Neural cell (in vitro differentiated cells): ENCODE data around the gene FDXACB1. TPM values are rescaled to one million over a fixed set of nuclear protein-coding genes. Genes with fewer than 3 reads are reported as not detected.

ENCODE experiments used
- H2AFZ ChIP-seq: fragments of 200-600, 300-800 bp; sonication (generic), shearing (Covaris generic); 2 replicates; pipeline ENCODE4 v1.6.0; 2014; ENCODE audit warnings: low read depth, mild to moderate bottlenecking, antibody characterized with exemption, low read length, moderate library complexity
- H3F3A ChIP-seq: fragments of 200-600 bp; shearing (Covaris generic); 2 replicates; pipeline ENCODE4 v1.6.1; 2016; ENCODE audit warnings: mild to moderate bottlenecking, moderate library complexity, mixed read lengths, antibody characterized with exemption, low read length; ENCODE audit not compliant: insufficient read depth, poor library complexity, severe bottlenecking
- H3K27ac ChIP-seq: fragments of 200-600, 300-800 bp; sonication (generic), shearing (Covaris generic); 2 replicates; pipeline ENCODE4 v1.5.1; 2014; ENCODE audit warnings: mild to moderate bottlenecking, low read length, moderate library complexity
- H3K27me3 ChIP-seq: fragments of 300-800, 200-600 bp; sonication (generic), shearing (Covaris generic); 2 replicates; pipeline ENCODE4 v1.6.0; 2014; ENCODE audit warnings: mild to moderate bottlenecking, low read depth, low read length, moderate library complexity; ENCODE audit not compliant: insufficient read depth
- H3K36me3 ChIP-seq: fragments of 300-800, 200-600 bp; sonication (generic), shearing (Covaris generic); 2 replicates; pipeline ENCODE4 v1.5.1; 2014; ENCODE audit warnings: mild to moderate bottlenecking, antibody characterized with exemption, low read length, moderate library complexity; ENCODE audit not compliant: insufficient read depth
- H3K4me2 ChIP-seq: fragments of 300-800, 200-600 bp; sonication (generic), shearing (Covaris generic); 2 replicates; pipeline ENCODE4 v1.6.0; 2014; ENCODE audit warnings: mild to moderate bottlenecking, low read length
- H3K4me3 ChIP-seq: fragments of 300-800, 200-600 bp; sonication (generic), shearing (Covaris generic); 2 replicates; pipeline ENCODE4 v1.5.1; 2014; ENCODE audit warnings: mild to moderate bottlenecking, low read length, moderate library complexity
- H3K79me2 ChIP-seq: fragments of 200-600 bp; shearing (Covaris generic); replicated peaks from 2 replicates; pipeline ENCODE4 v1.6.0; 2014; ENCODE audit warnings: mild to moderate bottlenecking, low read length, moderate library complexity; ENCODE audit not compliant: insufficient read depth
- H3K9ac ChIP-seq: fragments of 300-800, 200-600 bp; sonication (generic), shearing (Covaris generic); 2 replicates; pipeline ENCODE4 v1.6.1; 2016; ENCODE audit warnings: mild to moderate bottlenecking, low read length, mixed read lengths
- H3K9me2 ChIP-seq: fragments of 200-600 bp; shearing (Covaris generic); 2 replicates; pipeline ENCODE4 v1.6.1; 2016; ENCODE audit warnings: mild to moderate bottlenecking, low read length, mixed read lengths; ENCODE audit not compliant: insufficient read depth
- H3K9me3 ChIP-seq: fragments of 200-600, 300-800 bp; sonication (generic), shearing (Covaris generic); 2 replicates; pipeline ENCODE4 v1.6.1; 2016; ENCODE audit warnings: mild to moderate bottlenecking, mixed run types, low read length, moderate library complexity, mixed read lengths
- H4K20me1 ChIP-seq: fragments of 200-600 bp; shearing (Covaris generic); 2 replicates; pipeline ENCODE4 v1.6.1; 2016; ENCODE audit warnings: mild to moderate bottlenecking, mixed run types; ENCODE audit not compliant: insufficient read depth
- CTCF ChIP-seq: fragments of 450-650 bp; IDR thresholded peaks from 2 replicates; pipeline ENCODE4 v1.5.1; 2014; ENCODE audit warnings: antibody characterized with exemption, mild to moderate bottlenecking, moderate library complexity; ENCODE audit not compliant: poor library complexity, severe bottlenecking
- EP300 ChIP-seq: fragments of 450-650 bp; conservative IDR thresholded peaks from 2 replicates; pipeline ENCODE4 v1.6.1; 2014; ENCODE audit warnings: antibody characterized with exemption, mild to moderate bottlenecking, moderate library complexity; ENCODE audit not compliant: poor library complexity, severe bottlenecking
- EZH2 ChIP-seq: fragments of 200-600, 300-800 bp; shearing (Covaris generic), sonication (generic); IDR thresholded peaks from 2 replicates; pipeline ENCODE4 v1.6.1; 2014; ENCODE audit warnings: antibody characterized with exemption, low read length, borderline replicate concordance, mild to moderate bottlenecking; ENCODE audit not compliant: insufficient read depth, poor library complexity, severe bottlenecking
- MXI1 ChIP-seq: fragments of 450-650 bp; conservative IDR thresholded peaks from 2 replicates; pipeline ENCODE4 v1.6.1; 2014; ENCODE audit warnings: antibody characterized with exemption, mild to moderate bottlenecking; ENCODE audit not compliant: poor library complexity, severe bottlenecking
- POLR2AphosphoS5 ChIP-seq: IDR thresholded peaks from 2 replicates; pipeline ENCODE4 v1.6.1; 2012
- RAD21 ChIP-seq: fragments of 450-650 bp; conservative IDR thresholded peaks from 2 replicates; pipeline ENCODE4 v1.6.1; 2014; ENCODE audit warnings: antibody characterized with exemption, mild to moderate bottlenecking, moderate library complexity
- REST ChIP-seq: IDR thresholded peaks from 2 replicates; pipeline ENCODE4 v1.6.1; 2012; ENCODE audit warnings: borderline replicate concordance
- SMC3 ChIP-seq: fragments of 450-650 bp; conservative IDR thresholded peaks from 2 replicates; pipeline ENCODE4 v1.6.1; 2014; ENCODE audit warnings: antibody characterized with exemption, mild to moderate bottlenecking, moderate library complexity; ENCODE audit not compliant: poor library complexity
- TAF1 ChIP-seq: IDR thresholded peaks from 2 replicates; pipeline ENCODE4 v1.6.1; 2012; ENCODE audit warnings: low read depth
- polyA plus RNA-seq: library from polyadenylated mRNA; depleted of rRNA; stranded (reverse); fragments of >200 nt; gene quantifications from 2 replicates; pipeline ENCODE4 v1.2.3, GENCODE V29; 2014

The FDXACB1 gene
- polyA plus RNA-seq, 1 donor from 2014 or later, result 3.1 TPM

GRCh38 chr11:111913031-111913861 lies 34.3 kb upstream of the FDXACB1 start:
- Histone ChIP-seq H3K4me3 (no peak overlapping the region), H3K9me3 (no peaks in the 10 kb centered on the region), H3K4me2 (no peak overlapping the region), H2AFZ (no peak overlapping the region), H3K27ac (no peak overlapping the region), H3K79me2 (no peaks in the 10 kb centered on the region), H4K20me1 (no peaks in the 10 kb centered on the region), H3F3A (no peaks in the 10 kb centered on the region), H3K36me3 (no peaks in the 10 kb centered on the region), H3K27me3 (no peaks in the 10 kb centered on the region), H3K9ac (no peak overlapping the region), H3K9me2 (no peaks in the 10 kb centered on the region)
- TF ChIP-seq EZH2 (no peak), SMC3 (no peak), CTCF (no peak), POLR2AphosphoS5 (no peak), RAD21 (no peak), MXI1 (no peak), EP300 (no peak), REST (no peak), TAF1 (no peak)

- Histone ChIP-seq H3K4me2 (no peak within 1 kb of the TSS), H3K27me3 (no peaks in the 10 kb centered on the region), H3F3A (no peaks in the 10 kb centered on the region), H3K79me2 (no peaks in the 10 kb centered on the region), H3K27ac (no peak within 1 kb of the TSS), H2AFZ (no peak within 1 kb of the TSS), H3K9me3 (no peaks in the 10 kb centered on the region), H3K9ac (no peak within 1 kb of the TSS), H3K36me3 (no peaks in the 10 kb centered on the region), H3K4me3 (no peak within 1 kb of the TSS), H3K9me2 (no peaks in the 10 kb centered on the region), H4K20me1 (no peaks in the 10 kb centered on the region)
- no peak for TF ChIP-seq TAF1
- no peak for TF ChIP-seq POLR2AphosphoS5
These were observed 33.6 kb upstream of the FDXACB1 start, which contains the start of gene HSPB2 for GRCh38 chr11:111912535-111912934. Gene HSPB2 (plus strand): TSS chr11:111912734. CDS start chr11:111912830, 96 bp downstream.
